ENCODE data around the gene WWC2.

WWC2 gene

DNA sequence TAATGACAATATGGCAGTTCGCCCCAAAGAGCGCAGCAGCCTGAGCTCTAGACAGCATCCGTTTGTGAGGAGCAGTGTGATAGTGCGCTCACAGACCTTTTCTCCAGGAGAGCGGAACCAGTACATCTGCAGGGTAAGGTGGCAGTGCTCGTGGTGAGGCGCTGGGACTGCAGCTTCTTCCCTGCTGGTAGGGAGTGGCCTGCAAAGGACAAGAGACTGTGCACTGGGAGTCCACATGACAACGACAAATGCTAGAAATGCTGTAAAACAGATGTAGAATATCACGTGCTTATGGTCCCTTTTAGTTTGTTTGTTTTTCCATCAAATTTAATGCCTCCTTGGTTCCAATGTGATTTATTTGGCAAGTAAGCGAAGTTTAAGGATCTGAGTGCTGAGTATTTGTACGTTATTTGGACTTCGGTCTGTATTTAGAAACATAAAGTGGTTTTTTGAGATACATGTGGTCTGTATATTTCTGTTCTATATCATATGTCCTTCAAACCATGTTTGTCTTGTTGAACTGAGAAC lies 185.3 kb downstream of the WWC2 start:
- Histone ChIP-seq H3K36me3 (ENCODE audit: low read length) (no peaks in the 10 kb centered on the region), H3K9me3 (ENCODE audit: insufficient read depth, low read length) (no peaks in the 10 kb centered on the region), H3K4me2 (ENCODE audit: low read depth, low read length, poor library complexity, severe bottlenecking) (no peak overlapping the region), H3K79me2 (ENCODE audit: insufficient read depth, low read length) (no peaks in the 10 kb centered on the region), H3K4me3 (ENCODE audit: insufficient read depth, low read length, poor library complexity, severe bottlenecking) (no peak overlapping the region), H3K27ac (ENCODE audit: low read depth, low read length) (no peak overlapping the region), H3K27me3 (ENCODE audit: low read length) (no peaks in the 10 kb centered on the region), H4K20me1 (ENCODE audit: low read depth, low read length) (no peaks in the 10 kb centered on the region), H2AFZ (ENCODE audit: low read depth, low read length, severe bottlenecking) (no peak overlapping the region), H3K9ac (ENCODE audit: low read length) (no peak overlapping the region), H3K9me2 (replicated peaks; ENCODE audit: insufficient read depth, low read length) (no peaks in the 10 kb centered on the region), H3F3A (ENCODE audit: insufficient read depth) (no peaks in the 10 kb centered on the region)
- TF ChIP-seq, protein P1, sequence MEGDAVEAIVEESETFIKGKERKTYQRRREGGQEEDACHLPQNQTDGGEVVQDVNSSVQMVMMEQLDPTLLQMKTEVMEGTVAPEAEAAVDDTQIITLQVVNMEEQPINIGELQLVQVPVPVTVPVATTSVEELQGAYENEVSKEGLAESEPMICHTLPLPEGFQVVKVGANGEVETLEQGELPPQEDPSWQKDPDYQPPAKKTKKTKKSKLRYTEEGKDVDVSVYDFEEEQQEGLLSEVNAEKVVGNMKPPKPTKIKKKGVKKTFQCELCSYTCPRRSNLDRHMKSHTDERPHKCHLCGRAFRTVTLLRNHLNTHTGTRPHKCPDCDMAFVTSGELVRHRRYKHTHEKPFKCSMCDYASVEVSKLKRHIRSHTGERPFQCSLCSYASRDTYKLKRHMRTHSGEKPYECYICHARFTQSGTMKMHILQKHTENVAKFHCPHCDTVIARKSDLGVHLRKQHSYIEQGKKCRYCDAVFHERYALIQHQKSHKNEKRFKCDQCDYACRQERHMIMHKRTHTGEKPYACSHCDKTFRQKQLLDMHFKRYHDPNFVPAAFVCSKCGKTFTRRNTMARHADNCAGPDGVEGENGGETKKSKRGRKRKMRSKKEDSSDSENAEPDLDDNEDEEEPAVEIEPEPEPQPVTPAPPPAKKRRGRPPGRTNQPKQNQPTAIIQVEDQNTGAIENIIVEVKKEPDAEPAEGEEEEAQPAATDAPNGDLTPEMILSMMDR (IDR thresholded peaks at IDR 0.05; ENCODE audit: insufficient read depth, low read length, poor library complexity, severe bottlenecking), result no peak

DNA sequence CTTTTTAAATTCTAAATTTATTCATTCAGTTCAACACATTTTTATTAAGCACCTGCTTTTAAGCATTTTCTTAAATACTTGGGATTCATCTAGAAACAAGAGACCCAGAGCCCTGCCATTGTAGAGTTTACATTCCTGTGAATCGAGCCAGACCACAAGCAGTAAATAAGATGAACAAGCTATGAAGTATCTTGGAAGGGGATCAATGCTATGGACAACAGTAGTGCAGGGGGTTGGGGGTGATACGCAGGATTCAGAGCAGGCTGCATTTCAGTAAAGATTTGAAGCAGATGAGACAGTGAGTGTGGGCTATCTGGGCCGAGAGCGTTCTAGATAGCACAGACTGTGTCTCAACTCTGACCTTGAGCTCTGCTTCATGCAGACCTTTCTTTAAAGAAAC lies 185.9 kb downstream of the WWC2 start:
- TF ChIP-seq, protein P1 (IDR thresholded peaks at IDR 0.05; ENCODE audit: insufficient read depth, low read length, poor library complexity, severe bottlenecking), result no peak
- H2AFZ ChIP-seq (ENCODE audit: low read depth, low read length, severe bottlenecking), result no peak overlapping the region
- H3K27ac ChIP-seq (ENCODE audit: low read depth, low read length), result no peak overlapping the region

DNA sequence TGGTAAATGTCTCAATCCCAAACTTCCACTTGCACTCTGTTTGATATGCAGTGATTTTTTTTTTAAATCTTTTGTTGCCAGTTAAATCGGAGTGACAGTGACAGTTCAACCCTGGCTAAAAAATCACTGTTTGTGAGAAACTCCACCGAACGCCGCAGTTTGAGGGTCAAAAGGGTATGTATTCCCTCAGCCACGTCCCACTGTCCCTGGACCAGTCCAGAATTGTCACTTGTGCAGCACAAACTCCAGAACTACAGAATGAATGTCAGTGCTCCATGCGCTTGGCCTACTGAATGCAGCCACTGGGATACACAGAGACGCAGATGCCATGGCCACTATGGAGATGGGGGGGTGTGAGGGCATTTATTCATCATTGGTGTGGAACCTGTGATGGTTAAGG lies 186.8 kb downstream of the WWC2 start:
- H3K36me3 ChIP-seq (ENCODE audit: low read length), result no peaks in the 10 kb centered on the region
- H3K9me3 ChIP-seq (ENCODE audit: insufficient read depth, low read length), result no peaks in the 10 kb centered on the region
- no peaks in the 10 kb centered on the region for H4K20me1 ChIP-seq (ENCODE audit: low read depth, low read length)
- no peaks in the 10 kb centered on the region for H3K27me3 ChIP-seq (ENCODE audit: low read length)
- H3K79me2 ChIP-seq (ENCODE audit: insufficient read depth, low read length), result no peaks in the 10 kb centered on the region
- H3F3A ChIP-seq (ENCODE audit: insufficient read depth), result no peaks in the 10 kb centered on the region
- H3K4me3 ChIP-seq (ENCODE audit: insufficient read depth, low read length, poor library complexity, severe bottlenecking), result no peak overlapping the region
- no peak overlapping the region for H3K27ac ChIP-seq (ENCODE audit: low read depth, low read length)
- no peak for TF ChIP-seq EZH2phosphoT487 (conservative IDR thresholded peaks at IDR 0.05; ENCODE audit: low read length)
- TF ChIP-seq, protein P1 (IDR thresholded peaks at IDR 0.05; ENCODE audit: insufficient read depth, low read length, poor library complexity, severe bottlenecking), result no peak
- no peak overlapping the region for H3K9ac ChIP-seq (ENCODE audit: low read length)
- no peak overlapping the region for H2AFZ ChIP-seq (ENCODE audit: low read depth, low read length, severe bottlenecking)
- no peak overlapping the region for H3K4me2 ChIP-seq (ENCODE audit: low read depth, low read length, poor library complexity, severe bottlenecking)
- H3K9me2 ChIP-seq (replicated peaks; ENCODE audit: insufficient read depth, low read length), result no peaks in the 10 kb centered on the region

More for the DNA sequence above, 185.9 kb downstream of the WWC2 start:
- Histone ChIP-seq H4K20me1 (ENCODE audit: low read depth, low read length) (no peaks in the 10 kb centered on the region), H3F3A (ENCODE audit: insufficient read depth) (no peaks in the 10 kb centered on the region), H3K4me2 (ENCODE audit: low read depth, low read length, poor library complexity, severe bottlenecking) (no peak overlapping the region), H3K4me3 (ENCODE audit: insufficient read depth, low read length, poor library complexity, severe bottlenecking) (no peak overlapping the region), H3K9ac (ENCODE audit: low read length) (no peak overlapping the region), H3K9me2 (replicated peaks; ENCODE audit: insufficient read depth, low read length) (no peaks in the 10 kb centered on the region), H3K9me3 (ENCODE audit: insufficient read depth, low read length) (no peaks in the 10 kb centered on the region), H3K79me2 (ENCODE audit: insufficient read depth, low read length) (no peaks in the 10 kb centered on the region), H3K36me3 (ENCODE audit: low read length) (no peaks in the 10 kb centered on the region), H3K27me3 (ENCODE audit: low read length) (no peaks in the 10 kb centered on the region)
